ENCODE measurements around the gene IQGAP2.
"Not testable (repeated sequence)": the region's sequence is repeated elsewhere in the genome, so short reads cannot be mapped to it uniquely, and the experiment has no call there.

The IQGAP2 gene

GRCh38 chr5:76652809-76653414 is 249.8 kb downstream of the IQGAP2 start:
- DNase-seq = no peak

- DNase-seq = no peak
These were observed 254.0 kb downstream of the IQGAP2 start for GRCh38 chr5:76657091-76657490.

- DNase-seq = no peak
These were observed 254.7 kb downstream of the IQGAP2 start for GRCh38 chr5:76657683-76658311.

DNA sequence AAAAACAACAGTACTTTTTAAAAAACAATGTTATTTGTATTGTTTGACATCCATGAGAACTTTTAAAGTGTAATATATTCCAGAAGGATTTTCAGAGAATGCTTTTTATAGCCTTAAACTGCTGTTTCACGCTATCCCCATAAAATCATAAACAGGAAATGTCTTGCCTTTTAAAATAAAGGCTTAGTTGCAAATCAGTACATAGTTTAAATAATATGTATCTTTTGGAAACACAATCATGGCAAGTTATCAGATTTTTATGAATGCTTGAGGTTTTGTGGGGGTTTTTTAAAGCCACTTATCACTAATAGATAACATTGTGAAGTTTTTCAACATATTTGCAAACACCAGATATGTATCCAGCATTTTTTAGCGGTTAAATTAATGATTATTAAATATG is 257.3 kb downstream of the IQGAP2 start:
- no peak for DNase-seq

DNA sequence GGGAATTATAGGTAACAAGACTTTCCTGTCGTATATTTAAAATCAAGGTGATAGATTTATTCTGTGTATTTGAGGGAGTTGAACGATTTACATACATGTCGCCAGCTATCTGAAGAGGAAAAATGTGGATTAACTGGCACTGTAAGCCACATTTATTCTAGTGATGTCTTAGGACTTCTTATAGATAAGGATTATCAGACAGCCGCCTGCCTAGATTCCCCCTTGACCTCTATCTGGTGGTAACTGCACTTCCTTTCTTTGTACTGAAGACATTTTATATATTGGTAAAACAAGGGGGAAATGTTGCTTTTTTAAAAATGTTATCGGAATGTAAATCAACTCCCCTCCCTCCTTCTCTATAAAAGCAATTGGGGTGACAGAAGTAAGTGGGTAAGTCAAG is 259.4 kb downstream of the IQGAP2 start:
- DNase-seq = no peak

GRCh38 chr5:76663573-76663972 is 260.5 kb downstream of the IQGAP2 start:
- peak in 1 of 58 donors; percentile 6 for DNase-seq

DNA sequence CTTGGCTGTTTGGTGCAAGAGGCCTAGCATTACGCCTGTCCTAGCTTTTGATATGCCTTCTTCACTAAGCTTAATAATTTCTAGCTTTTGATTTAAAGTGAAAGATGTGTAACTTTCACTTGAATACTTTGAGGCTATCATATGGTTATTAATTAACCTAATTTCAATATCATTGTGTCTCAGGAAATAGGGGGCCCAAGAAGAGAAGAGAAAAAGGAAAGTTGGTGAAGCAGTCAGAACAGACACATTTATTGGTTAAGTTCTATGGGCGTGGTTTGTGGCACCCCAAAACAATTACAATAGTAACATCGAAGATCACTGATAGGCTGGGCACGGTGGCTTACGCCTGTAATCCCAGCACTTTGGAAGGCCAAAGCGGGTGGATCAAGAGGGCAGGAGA is 261.0 kb downstream of the IQGAP2 start:
- no peak for DNase-seq

DNA sequence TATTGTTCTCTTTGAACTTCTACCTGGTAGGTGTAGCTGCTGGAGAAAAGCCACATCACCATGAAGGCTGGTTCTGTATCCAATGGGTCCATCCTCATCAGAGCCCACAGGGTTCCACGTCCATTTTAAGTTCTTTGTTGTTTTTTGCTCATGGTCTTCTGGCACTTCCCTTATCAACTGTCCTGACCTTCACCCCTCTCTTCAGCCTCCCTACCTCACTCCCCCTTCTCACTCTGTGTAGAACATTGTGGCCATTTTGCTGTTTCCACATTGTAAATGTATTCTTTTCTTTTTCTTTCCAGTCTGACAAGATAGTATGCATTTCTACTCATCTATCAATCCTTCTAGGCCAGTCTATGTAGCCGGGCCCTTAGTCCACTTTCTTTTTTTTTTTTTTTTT is 264.4 kb downstream of the IQGAP2 start:
- no peak for DNase-seq

DNA sequence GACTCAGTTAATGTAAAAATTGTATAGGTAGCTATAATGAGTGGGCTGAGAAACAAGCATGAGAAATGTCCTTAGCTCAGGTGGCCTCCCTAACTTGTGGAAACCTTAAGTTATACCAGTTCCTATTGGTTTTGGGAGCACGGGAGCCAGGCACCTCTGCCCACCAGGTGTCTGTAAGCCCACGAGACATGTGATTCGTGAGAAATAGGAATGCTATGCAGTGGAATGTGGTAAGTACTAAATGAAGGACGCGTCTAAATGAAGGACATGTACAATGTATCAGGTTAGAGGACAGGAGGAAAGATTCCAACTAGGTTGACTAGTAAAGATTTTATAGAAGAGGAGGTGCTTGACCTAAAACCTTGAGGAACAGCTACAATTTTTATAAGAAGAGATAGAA is 266.2 kb downstream of the IQGAP2 start:
- no peak for DNase-seq

GRCh38 chr5:76670508-76670907 is 267.4 kb downstream of the IQGAP2 start:
- DNase-seq = no peak

DNA sequence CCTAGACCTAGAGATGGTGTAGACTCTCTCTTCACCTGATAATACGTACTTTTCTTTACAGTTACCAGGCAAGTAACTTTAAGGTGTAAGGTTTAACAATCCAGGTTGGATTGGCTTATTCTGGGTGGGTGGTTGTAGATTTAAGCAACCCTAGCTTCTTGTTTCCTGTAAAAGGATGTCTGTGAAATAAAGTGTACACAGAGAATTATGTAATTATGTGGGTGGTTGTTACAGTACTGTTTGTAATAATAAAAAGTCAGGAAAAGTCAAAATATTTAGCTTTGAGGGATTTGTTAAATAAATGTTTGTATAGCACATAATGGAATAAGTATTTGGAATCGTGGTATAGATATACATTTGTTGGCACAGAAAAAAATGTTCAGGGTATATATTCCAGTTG is 269.2 kb downstream of the IQGAP2 start:
- no peak for DNase-seq

GRCh38 chr5:76673125-76673524 is 270.0 kb downstream of the IQGAP2 start:
- DNase-seq = no peak

- no peak for DNase-seq
These were observed 271.4 kb downstream of the IQGAP2 start for GRCh38 chr5:76674330-76675066.

DNA sequence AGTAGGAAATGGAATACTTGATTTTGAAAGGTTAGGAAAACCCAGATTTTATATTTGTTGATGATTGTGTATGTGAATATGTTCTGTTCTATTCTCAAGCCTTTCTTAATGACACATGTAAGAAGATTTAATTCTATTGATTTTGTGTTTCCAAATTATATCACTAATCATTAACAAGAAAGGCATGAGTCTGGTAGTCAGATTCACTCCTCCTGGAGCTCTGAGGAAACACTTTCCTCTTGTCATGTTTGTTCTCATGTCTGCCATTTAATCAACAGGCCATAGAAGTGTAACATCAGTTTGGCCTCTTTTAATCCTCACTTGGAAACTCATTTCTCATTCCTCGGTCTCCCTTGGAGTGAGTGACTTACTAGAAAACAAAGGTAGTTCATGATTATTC is 272.3 kb downstream of the IQGAP2 start:
- no peak for DNase-seq

DNA sequence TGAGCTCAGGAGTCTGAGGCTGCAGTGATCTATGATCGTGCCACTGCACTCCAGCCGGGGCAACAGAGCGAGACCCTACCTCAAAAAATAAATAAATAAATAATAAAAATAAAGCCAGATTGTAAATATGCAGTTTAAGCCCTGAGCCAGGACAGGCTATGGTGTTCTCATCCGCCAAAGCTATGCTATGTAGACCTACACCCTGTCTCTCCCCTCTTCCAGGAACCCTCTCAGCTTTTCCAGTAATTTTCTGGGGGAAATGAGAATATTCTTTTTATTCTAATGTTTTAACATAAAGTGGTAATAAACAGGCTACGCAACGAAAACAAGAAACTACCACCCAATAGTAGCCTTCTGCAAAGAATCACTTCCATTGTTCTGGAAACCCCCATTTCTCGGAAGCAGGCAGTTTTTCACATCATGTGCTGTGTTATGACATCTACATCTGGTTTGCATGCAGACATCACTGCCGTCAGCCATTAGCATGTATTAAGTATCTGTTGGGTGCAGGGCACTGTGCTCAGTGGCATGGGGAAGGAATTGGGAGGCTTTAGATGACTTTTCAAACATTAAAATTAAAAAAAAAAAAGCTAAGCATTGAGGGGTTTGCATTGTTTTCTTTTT is 274.9 kb downstream of the IQGAP2 start:
- no peak for DNase-seq

- DNase-seq = peak in 3 of 58 donors; percentile 1 to 17 (median 2)
These were observed 276.1 kb downstream of the IQGAP2 start for GRCh38 chr5:76679231-76679630.

DNA sequence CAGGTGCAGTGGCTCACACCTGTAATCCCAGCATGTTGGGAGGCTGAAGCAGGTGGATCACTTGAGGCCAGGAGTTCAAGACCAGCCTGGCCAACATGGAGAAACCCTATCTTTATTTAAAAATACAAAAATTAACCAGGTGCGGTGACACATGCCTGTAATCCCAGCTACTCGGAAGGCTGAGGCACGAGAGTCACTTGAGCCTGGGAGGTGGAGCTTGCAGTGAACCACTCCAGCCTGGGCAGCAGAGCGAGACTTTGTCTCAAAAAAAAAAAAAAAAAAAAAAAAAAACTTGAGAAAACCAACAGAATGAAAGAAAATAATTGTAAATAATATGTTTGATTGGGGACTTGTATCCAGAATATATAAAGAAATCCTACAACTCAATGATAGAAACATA is 277.7 kb downstream of the IQGAP2 start:
- not testable (repeated sequence) for DNase-seq

GRCh38 chr5:76681287-76681686 is 278.2 kb downstream of the IQGAP2 start:
- no peak for DNase-seq

DNA sequence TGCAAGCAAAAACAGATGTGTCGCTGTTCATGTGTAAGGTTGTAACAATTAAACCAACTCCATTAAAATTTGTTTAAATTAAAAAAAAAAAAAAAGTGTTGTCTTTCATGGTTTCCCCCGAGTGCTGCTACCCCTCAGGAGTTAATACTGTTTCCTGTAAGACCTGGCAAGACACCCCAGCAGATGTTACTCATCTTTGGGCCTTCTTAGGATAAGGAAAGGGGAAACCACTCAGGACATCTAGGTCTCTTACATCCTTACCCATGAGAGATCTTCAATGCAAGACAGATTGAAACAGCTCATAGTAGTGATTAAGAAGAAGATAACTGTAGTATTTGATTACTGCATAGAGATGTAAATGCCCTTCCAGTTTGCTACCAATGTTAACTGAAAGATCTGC is 279.3 kb downstream of the IQGAP2 start:
- DNase-seq = no peak

- DNase-seq = no peak
These were observed 281.0 kb downstream of the IQGAP2 start for GRCh38 chr5:76683816-76684731.

Data from anterior cingulate cortex (tissue), 58 donors.